Measurements from ENCODE around the gene MFF. TPM values are rescaled to one million over a fixed set of nuclear protein-coding genes. Genes with fewer than 3 reads are reported as not detected.
A peak's percentile ranks its signal among the peaks of the same experiment; 100 is the strongest.

MFF gene
- total RNA-seq, 1 experiment from 2014 or later: 103 TPM

GRCh38 chr2:227368574-227368973 is 43.5 kb downstream of the MFF start:
- no peak overlapping the region for H2AFZ ChIP-seq (ENCODE audit: low read length)
- intact Hi-C loops (cut with micrococcal nuclease): no loop called here
- no peaks in the 10 kb centered on the region for H4K20me1 ChIP-seq (ENCODE audit: low read length)
- H3K36me3 ChIP-seq (ENCODE audit: low read depth, low read length): no peaks in the 10 kb centered on the region
- H3K4me2 ChIP-seq (ENCODE audit: low read length): no peak overlapping the region
- no peak overlapping the region for H3K9ac ChIP-seq (ENCODE audit: low read length)
- ATAC-seq (no peak), DNase-seq (no peak)
- H3K9me2 ChIP-seq (replicated peaks; ENCODE audit: low read length): no peaks in the 10 kb centered on the region
- H3F3A ChIP-seq (ENCODE audit: low read length, unreplicated experiment): no peaks in the 10 kb centered on the region
- no peaks in the 10 kb centered on the region for H3K27me3 ChIP-seq (ENCODE audit: low read length)
- no peaks in the 10 kb centered on the region for H3K9me3 ChIP-seq (ENCODE audit: low read length)
- no peak overlapping the region for H3K4me3 ChIP-seq (ENCODE audit: low read length)
- no peaks in the 10 kb centered on the region for H3K79me2 ChIP-seq (ENCODE audit: low read length)
- peaks cover 26% of the 10 kb centered on the region for H3K4me1 ChIP-seq (ENCODE audit: insufficient read depth, low read length)
- ChIA-PET POLR2A (ENCODE audit: unreplicated experiment) (no interaction called here), CTCF (no interaction called here)
- no TSS peak for BruUV-seq (replicated peaks)
- no peak overlapping the region for H3K27ac ChIP-seq (ENCODE audit: low read length)
- TF ChIP-seq EZH2 (IDR thresholded peaks at IDR 0.05; ENCODE audit: low read length, unreplicated experiment) (no peak), CTCF (conservative IDR thresholded peaks at IDR 0.05; ENCODE audit: low read depth, low read length) (no peak)

- no peaks in the 10 kb centered on the region for H3F3A ChIP-seq (ENCODE audit: low read length, unreplicated experiment)
- no TSS peak for BruUV-seq (replicated peaks)
- TF ChIP-seq CTCF (conservative IDR thresholded peaks at IDR 0.05; ENCODE audit: low read depth, low read length) (no peak), EZH2phosphoT487 (IDR thresholded peaks at IDR 0.05; ENCODE audit: borderline replicate concordance, low read length) (no peak), EZH2 (IDR thresholded peaks at IDR 0.05; ENCODE audit: low read length, unreplicated experiment) (no peak)
- ChIA-PET CTCF (interaction anchor here (0.6 kb wide), 1 partner anchor 34 kb away, joined by 3 read pairs; no protein-coding TSS in a partner anchor), POLR2A (ENCODE audit: unreplicated experiment) (no interaction called here)
- DNase-seq (no peak), ATAC-seq (no peak)
- peaks cover 26% of the 10 kb centered on the region for H3K4me1 ChIP-seq (ENCODE audit: insufficient read depth, low read length)
- H3K9me3 ChIP-seq (ENCODE audit: low read length): no peaks in the 10 kb centered on the region
- H3K79me2 ChIP-seq (ENCODE audit: low read length): no peaks in the 10 kb centered on the region
- H3K4me2 ChIP-seq (ENCODE audit: low read length): no peak overlapping the region
- H3K9ac ChIP-seq (ENCODE audit: low read length): no peak overlapping the region
- no peaks in the 10 kb centered on the region for H4K20me1 ChIP-seq (ENCODE audit: low read length)
- intact Hi-C loops (cut with micrococcal nuclease): no loop called here
- no peaks in the 10 kb centered on the region for H3K36me3 ChIP-seq (ENCODE audit: low read depth, low read length)
- H3K27me3 ChIP-seq (ENCODE audit: low read length): no peaks in the 10 kb centered on the region
- H3K27ac ChIP-seq (ENCODE audit: low read length): 0 out of 2 replicates have a peak overlapping the region, but pooled peaks have one; percentile 34
- no peak overlapping the region for H3K4me3 ChIP-seq (ENCODE audit: low read length)
- no peak overlapping the region for H2AFZ ChIP-seq (ENCODE audit: low read length)
- no peaks in the 10 kb centered on the region for H3K9me2 ChIP-seq (replicated peaks; ENCODE audit: low read length)
Observed at GRCh38 chr2:227370092-227370491, 45.0 kb downstream of the MFF start.

GRCh38 chr2:227370791-227371312 is 45.8 kb downstream of the MFF start:
- 0 out of 2 replicates have a peak, but pooled peaks have one; percentile 5 for ATAC-seq
- DNase-seq: peak; percentile 58
- H3K9me3 ChIP-seq (ENCODE audit: low read length): no peaks in the 10 kb centered on the region
- POLR2A ChIA-PET (ENCODE audit: unreplicated experiment): no interaction called here
- no peaks in the 10 kb centered on the region for H3F3A ChIP-seq (ENCODE audit: low read length, unreplicated experiment)
- no peaks in the 10 kb centered on the region for H3K9me2 ChIP-seq (replicated peaks; ENCODE audit: low read length)
- no peaks in the 10 kb centered on the region for H3K36me3 ChIP-seq (ENCODE audit: low read depth, low read length)
- no peaks in the 10 kb centered on the region for H3K27me3 ChIP-seq (ENCODE audit: low read length)
- H3K4me2 ChIP-seq (ENCODE audit: low read length): peak overlapping the region; percentile 64
- intact Hi-C loops (cut with micrococcal nuclease): no loop called here
- H4K20me1 ChIP-seq (ENCODE audit: low read length): no peaks in the 10 kb centered on the region
- TF ChIP-seq CTCF (conservative IDR thresholded peaks at IDR 0.05; ENCODE audit: low read depth, low read length): no peak
- TF ChIP-seq EZH2phosphoT487 (IDR thresholded peaks at IDR 0.05; ENCODE audit: borderline replicate concordance, low read length): no peak
- no peak for TF ChIP-seq EZH2 (IDR thresholded peaks at IDR 0.05; ENCODE audit: low read length, unreplicated experiment)
- no peaks in the 10 kb centered on the region for H3K79me2 ChIP-seq (ENCODE audit: low read length)
- H3K27ac ChIP-seq (ENCODE audit: low read length): peak overlapping the region; percentile 34
- H3K9ac ChIP-seq (ENCODE audit: low read length): no peak overlapping the region
- BruUV-seq (replicated peaks): no TSS peak
- H3K4me1 ChIP-seq (ENCODE audit: insufficient read depth, low read length): peaks cover 26% of the 10 kb centered on the region
- peak overlapping the region; percentile 57 for H2AFZ ChIP-seq (ENCODE audit: low read length)
- CTCF ChIA-PET: no interaction called here
- H3K4me3 ChIP-seq (ENCODE audit: low read length): 0 out of 2 replicates have a peak overlapping the region, but pooled peaks have one; percentile 30

Data from PC-3 (cell line).